GM18517 (cell line): ENCODE measurements around the gene NHLRC4.

Experiments
- ATAC-seq: cut with Tn5 transposase; IDR thresholded peaks from one replicate; pipeline ENCODE4 v1.9.1; 2021; ENCODE audit warnings: mild to moderate bottlenecking, moderate library complexity; ENCODE audit not compliant: unreplicated experiment

NHLRC4 gene

GRCh38 chr16:582614-583331, 16.0 kb downstream of the NHLRC4 start:
- no peak for ATAC-seq

- no peak for ATAC-seq
Observed at GRCh38 chr16:583470-583814, 16.6 kb downstream of the NHLRC4 start.

- ATAC-seq: no peak
Observed at GRCh38 chr16:583815-584591, 17.2 kb downstream of the NHLRC4 start.

GRCh38 chr16:585351-585750, 18.5 kb downstream of the NHLRC4 start:
- no peak for ATAC-seq

GRCh38 chr16:586047-586644, 19.3 kb downstream of the NHLRC4 start:
- ATAC-seq: no peak

- ATAC-seq: no peak
Observed at GRCh38 chr16:586645-587590, 20.1 kb downstream of the NHLRC4 start.

GRCh38 chr16:588639-588888, 21.8 kb downstream of the NHLRC4 start:
- ATAC-seq: peak; percentile 12

- peak; percentile 78 for ATAC-seq
Observed at GRCh38 chr16:588889-589657, 22.3 kb downstream of the NHLRC4 start.

GRCh38 chr16:589658-590187, 22.9 kb downstream of the NHLRC4 start, which contains the start of gene RAB40C:
Gene RAB40C, plus strand, starts transcription at chr16:590066. Its CDS starts 226 bp downstream, at chr16:590292.
- peak; percentile 75 for ATAC-seq

GRCh38 chr16:590188-590814, 23.5 kb downstream of the NHLRC4 start:
- no peak for ATAC-seq

GRCh38 chr16:590815-591200, 24.0 kb downstream of the NHLRC4 start:
- ATAC-seq: no peak

GRCh38 chr16:591231-591630, 24.4 kb downstream of the NHLRC4 start:
- no peak for ATAC-seq

GRCh38 chr16:591892-592517, 25.2 kb downstream of the NHLRC4 start:
- no peak for ATAC-seq

- ATAC-seq: no peak
Observed at GRCh38 chr16:592518-593306, 25.9 kb downstream of the NHLRC4 start.

- no peak for ATAC-seq
Observed at GRCh38 chr16:593406-593805, 26.6 kb downstream of the NHLRC4 start.

- ATAC-seq: no peak
Observed at GRCh38 chr16:593807-594206, 27.0 kb downstream of the NHLRC4 start.

- ATAC-seq: no peak
Observed at GRCh38 chr16:595094-595528, 28.3 kb downstream of the NHLRC4 start.

GRCh38 chr16:595942-596735, 29.3 kb downstream of the NHLRC4 start:
- no peak for ATAC-seq
